ENCODE measurements around the gene MYCBPAP. TPM values are rescaled to one million over a fixed set of nuclear protein-coding genes. Genes with fewer than 3 reads are reported as not detected.

Gene MYCBPAP
- total and polyA plus RNA-seq, 2 donors (not counting 3 experiments of a cell fraction or from before 2014, with no cell fraction given) = 0.40 to 0.66 TPM

GRCh38 chr17:50571681-50572080, 63.4 kb downstream of the MYCBPAP start:
- Histone ChIP-seq H3K9me1 (replicated peaks; ENCODE audit: control insufficient read depth, extremely low read depth, insufficient read depth, low read length) (no peaks in the 10 kb centered on the region), H3K9me3 (replicated peaks; ENCODE audit: control insufficient read depth, insufficient read depth, low read length) (no peaks in the 10 kb centered on the region), H3K4me1 (ENCODE audit: control insufficient read depth, extremely low read depth, insufficient read depth, low read length) (no peaks in the 10 kb centered on the region), H4K20me1 (replicated peaks; ENCODE audit: control insufficient read depth, extremely low read depth, insufficient read depth, low read length) (no peaks in the 10 kb centered on the region), H3K27ac (ENCODE audit: insufficient read depth, low read depth, low read length) (no peak overlapping the region), H3K27me3 (ENCODE audit: control insufficient read depth in 2 of 2, insufficient read depth in 2 of 2, low read length in 2 of 2) (peaks cover 0 to 3% of the 10 kb centered on the region in 2 experiments), H3K36me3 (ENCODE audit: control insufficient read depth in 2 of 2, extremely low read depth in 1 of 2, insufficient read depth in 2 of 2, low read length in 2 of 2) (no peaks in the 10 kb centered on the region), H3K4me3 (replicated peaks in 1 of 3; ENCODE audit: insufficient read depth in 1 of 3, low read depth in 1 of 3, low read length in 3 of 3) (no peak overlapping the region), H3K79me2 (ENCODE audit: control insufficient read depth, insufficient read depth, low read length) (no peaks in the 10 kb centered on the region), H3K4me2 (ENCODE audit: insufficient read depth, low read length) (no peak overlapping the region), H2AFZ (ENCODE audit: low read depth, low read length) (no peak overlapping the region), H3K9ac (replicated peaks; ENCODE audit: extremely low read depth, insufficient read depth, low read length) (no peak overlapping the region)
- POLR2A ChIA-PET = no interaction called here
- intact Hi-C loops (cut with micrococcal nuclease) = no loop called here
- DNase-seq (ENCODE audit: low read depth, low spot score) (no peak), FAIRE-seq (no peak)
- CTCF ChIA-PET = no interaction called here
- dilution Hi-C loops (cut with MboI; ENCODE audit: extremely low pct_ligation_motif_present, low sequenced_read_pairs) = no loop called here
- no TSS peak for BruUV-seq (replicated peaks)
- no peak for TF ChIP-seq JUN (IDR thresholded peaks at IDR 0.05; ENCODE audit: borderline replicate concordance, insufficient read depth, insufficient read length, low read depth)
- TF ChIP-seq POLR2A (IDR thresholded peaks at IDR 0.05; ENCODE audit: low read depth, low read length) = no peak
- no peak for TF ChIP-seq MYC (IDR thresholded peaks at IDR 0.05; ENCODE audit: low read depth, low read length)
- no peak for TF ChIP-seq GATA2 (IDR thresholded peaks at IDR 0.05; ENCODE audit: insufficient read depth, insufficient read length, low read depth, low read length)
- TF ChIP-seq, protein P1, sequence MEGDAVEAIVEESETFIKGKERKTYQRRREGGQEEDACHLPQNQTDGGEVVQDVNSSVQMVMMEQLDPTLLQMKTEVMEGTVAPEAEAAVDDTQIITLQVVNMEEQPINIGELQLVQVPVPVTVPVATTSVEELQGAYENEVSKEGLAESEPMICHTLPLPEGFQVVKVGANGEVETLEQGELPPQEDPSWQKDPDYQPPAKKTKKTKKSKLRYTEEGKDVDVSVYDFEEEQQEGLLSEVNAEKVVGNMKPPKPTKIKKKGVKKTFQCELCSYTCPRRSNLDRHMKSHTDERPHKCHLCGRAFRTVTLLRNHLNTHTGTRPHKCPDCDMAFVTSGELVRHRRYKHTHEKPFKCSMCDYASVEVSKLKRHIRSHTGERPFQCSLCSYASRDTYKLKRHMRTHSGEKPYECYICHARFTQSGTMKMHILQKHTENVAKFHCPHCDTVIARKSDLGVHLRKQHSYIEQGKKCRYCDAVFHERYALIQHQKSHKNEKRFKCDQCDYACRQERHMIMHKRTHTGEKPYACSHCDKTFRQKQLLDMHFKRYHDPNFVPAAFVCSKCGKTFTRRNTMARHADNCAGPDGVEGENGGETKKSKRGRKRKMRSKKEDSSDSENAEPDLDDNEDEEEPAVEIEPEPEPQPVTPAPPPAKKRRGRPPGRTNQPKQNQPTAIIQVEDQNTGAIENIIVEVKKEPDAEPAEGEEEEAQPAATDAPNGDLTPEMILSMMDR (IDR thresholded peaks at IDR 0.05; ENCODE audit: extremely low read depth in 1 of 2, insufficient read depth in 1 of 2, low read depth in 1 of 2, low read length in 2 of 2) = no peak
- TF ChIP-seq EZH2 (IDR thresholded peaks at IDR 0.05; ENCODE audit: borderline replicate concordance, low read depth, low read length, severe bottlenecking) = no peak
- TF ChIP-seq POLR2AphosphoS5 (IDR thresholded peaks at IDR 0.05; ENCODE audit: insufficient read depth, low read depth, low read length) = no peak
- no peak for TF ChIP-seq MAX (IDR thresholded peaks at IDR 0.05; ENCODE audit: insufficient read depth, insufficient read length)
- TF ChIP-seq FOS (IDR thresholded peaks at IDR 0.05; ENCODE audit: borderline replicate concordance, insufficient read depth, low read length) = no peak

All from endothelial cell of umbilical vein (primary cell).